HepG2 (cell line): ENCODE results near the gene NOXA1. TPM values are rescaled to one million over a fixed set of nuclear protein-coding genes. Genes with fewer than 3 reads are reported as not detected.

Experiments
- AGO2 ChIP-seq: fragments of 200-400 bp; formaldehyde crosslinking; optimal IDR thresholded peaks from 2 replicates; pipeline ENCODE3; 2017; ENCODE audit warnings: mild to moderate bottlenecking, low read depth, low read length, moderate library complexity
- BHLHE40 ChIP-seq: IDR thresholded peaks from 2 replicates; pipeline ENCODE4 v1.6.1; 2011; ENCODE audit warnings: low read length, improper control_type of control experiment
- BRD4 ChIP-seq: sonication (generic); formaldehyde crosslinking; IDR thresholded peaks from 2 replicates; pipeline ENCODE4 v1.4.0; 2020; ENCODE audit warnings: missing genetic modification reagents
- FLYWCH1 ChIP-seq: sonication (generic); formaldehyde crosslinking; IDR thresholded peaks from 2 replicates; pipeline ENCODE4 v1.8.1; 2023; ENCODE audit warnings: mild to moderate bottlenecking, missing genetic modification reagents
- HDAC2 ChIP-seq: sonication (generic); formaldehyde crosslinking; IDR thresholded peaks from 2 replicates; pipeline ENCODE4 v1.4.0; 2020; ENCODE audit warnings: missing genetic modification reagents
- HHEX ChIP-seq: IDR thresholded peaks from 2 replicates; pipeline ENCODE4 v1.6.1; 2016; ENCODE audit warnings: control low read depth
- HINFP ChIP-seq: sonication (generic); formaldehyde crosslinking; IDR thresholded peaks from 2 replicates; pipeline ENCODE4 v1.4.0; 2020; ENCODE audit warnings: low read depth, mild to moderate bottlenecking, missing genetic modification reagents
- MIER2 ChIP-seq: IDR thresholded peaks from 2 replicates; pipeline ENCODE4 v1.6.1; 2016; ENCODE audit warnings: missing biosample characterization, missing genetic modification reagents
- NFYB ChIP-seq: sonication (generic); formaldehyde crosslinking; IDR thresholded peaks from 2 replicates; pipeline ENCODE4 v1.4.0; 2020; ENCODE audit warnings: missing genetic modification reagents
- PHF8 ChIP-seq: sonication (generic); formaldehyde crosslinking; IDR thresholded peaks from 2 replicates; pipeline ENCODE4 v1.5.0; 2020; ENCODE audit warnings: missing genetic modification reagents
- REXO4 ChIP-seq: sonication (generic); formaldehyde crosslinking; IDR thresholded peaks from 2 replicates; pipeline ENCODE4 v1.8.0; 2022; ENCODE audit warnings: missing genetic modification reagents, mild to moderate bottlenecking, borderline replicate concordance
- SMARCC2 ChIP-seq: fragments of 450-650 bp; IDR thresholded peaks from 2 replicates; pipeline ENCODE4 v1.6.1; 2017; ENCODE audit warnings: antibody characterized with exemption, mild to moderate bottlenecking
- TEAD2 ChIP-seq: sonication (generic); formaldehyde crosslinking; IDR thresholded peaks from 2 replicates; pipeline ENCODE4 v1.9.0; 2021; ENCODE audit warnings: missing genetic modification reagents
- UBTF ChIP-seq: sonication (generic); formaldehyde crosslinking; IDR thresholded peaks from 2 replicates; pipeline ENCODE4 v1.4.0; 2020; ENCODE audit warnings: mild to moderate bottlenecking, missing genetic modification reagents
- ZEB1 ChIP-seq: IDR thresholded peaks from 2 replicates; pipeline ENCODE4 v1.6.1; 2012; ENCODE audit warnings: mild to moderate bottlenecking, low read depth, inconsistent platforms; ENCODE audit not compliant: insufficient replicate concordance
- ZMYM2 ChIP-seq: sonication (generic); formaldehyde crosslinking; IDR thresholded peaks from 2 replicates; pipeline ENCODE4 v1.8.0; 2022; ENCODE audit warnings: mild to moderate bottlenecking, missing genetic modification reagents
- ZNF263 ChIP-seq: sonication (generic); formaldehyde crosslinking; IDR thresholded peaks from 2 replicates; pipeline ENCODE4 v1.4.0; 2020; ENCODE audit warnings: missing genetic modification reagents
- ZNF609 ChIP-seq: sonication (generic); formaldehyde crosslinking; IDR thresholded peaks from 2 replicates; pipeline ENCODE4 v1.4.0; 2020; ENCODE audit warnings: mild to moderate bottlenecking, missing genetic modification reagents, borderline replicate concordance
- ZNF776 ChIP-seq: sonication (generic); formaldehyde crosslinking; IDR thresholded peaks from 2 replicates; pipeline ENCODE4 v1.4.0; 2020; ENCODE audit warnings: mild to moderate bottlenecking, missing genetic modification reagents
- ZZZ3 ChIP-seq: sonication (generic); formaldehyde crosslinking; IDR thresholded peaks from 2 replicates; pipeline ENCODE4 v1.4.0; 2020; ENCODE audit warnings: missing genetic modification reagents, mild to moderate bottlenecking, borderline replicate concordance
- polyA plus RNA-seq, 8 experiments: library from polyadenylated mRNA; depleted of rRNA in 3 of 8; stranded (reverse) in 7 of 8; unstranded in 1 of 8; fragments of >200 nt; fragmentation: Illumina TruSeq in 4 of 8; extraction: Trizol in 4 of 8; gene quantifications; 2 replicates each; pipeline versions ENCODE4 v1.2.1 to v1.2.3, GENCODE V29; 2011 to 2016; ENCODE audit warnings: low read depth in 4 of 8, missing spikeins in 1 of 8, mixed read lengths in 1 of 8; ENCODE audit not compliant: insufficient read depth in 1 of 8
- total RNA-seq, 5 experiments: library from RNA; depleted of rRNA; stranded (reverse); fragments of >200 nt; fragmentation: Illumina TruSeq; extraction: Trizol; gene quantifications; 2 replicates each; pipeline ENCODE4 v1.2.3, GENCODE V29; 2016; ENCODE audit warnings: low read depth in 1 of 5
- TF ChIP-seq, protein P1 (sequence below): IDR thresholded peaks from 2 replicates; pipeline ENCODE4 v1.6.1; 2018; ENCODE audit warnings: missing genetic modification reagents, mild to moderate bottlenecking, missing compliant biosample characterization

The NOXA1 gene
- total and polyA plus RNA-seq, 2 of the 13 experiments (the other 11 are each of a cell fraction or from before 2014, with no cell fraction given) = 0.78 to 1.2 TPM

DNA sequence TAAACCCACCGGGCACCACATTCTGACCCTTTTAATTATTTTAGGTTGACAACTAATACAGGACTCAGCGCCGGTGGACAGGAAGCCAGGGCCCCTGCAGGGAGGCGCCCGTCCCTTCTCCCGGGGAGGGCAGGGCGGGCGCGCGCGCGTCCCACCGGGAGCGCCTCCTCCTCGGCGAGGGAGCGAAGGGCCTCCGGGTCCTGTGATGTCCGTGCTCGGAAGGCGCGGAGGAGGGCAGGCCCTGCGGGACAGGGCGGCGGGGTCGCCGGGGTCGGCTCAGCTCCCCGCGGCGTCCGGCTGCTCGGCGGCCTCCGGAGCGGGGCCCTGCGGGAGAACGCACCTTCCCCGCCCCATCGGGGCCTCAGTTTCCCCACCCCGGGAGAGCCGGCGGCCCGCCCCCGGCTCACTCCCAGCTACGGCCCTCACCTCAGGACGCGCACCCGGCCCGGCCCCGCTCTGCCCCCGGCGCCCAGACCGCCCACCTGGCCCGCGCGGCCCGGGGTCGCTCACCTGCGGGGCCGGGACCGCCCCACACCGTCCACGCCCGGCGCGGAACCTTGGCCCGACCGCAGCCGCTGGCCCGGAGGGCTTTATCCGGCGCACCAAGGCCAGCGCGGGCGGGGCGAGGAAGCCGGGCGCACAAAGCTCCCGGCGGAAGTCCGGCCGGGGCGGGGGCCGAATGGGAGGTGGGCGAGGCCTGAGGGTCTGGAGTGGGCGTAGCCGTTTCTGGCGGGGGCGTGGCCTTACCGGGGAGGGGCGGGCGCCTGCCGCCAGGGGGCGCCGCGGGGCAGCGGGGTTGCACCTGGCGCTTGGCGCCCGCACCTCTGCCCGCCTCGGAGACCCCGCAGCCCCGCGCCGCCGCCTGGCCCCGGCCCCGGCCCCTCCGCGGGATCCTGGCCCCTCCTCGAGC, at the start of gene NOXA1, which contains the start of gene EXD3 (continued):
- TF ChIP-seq ZNF609 (CRISPR knock-in tag) = peak; percentile 38; the same call in 1 of the 2 replicates
- no peak; the same call in 1 of the 2 replicates for TF ChIP-seq ZZZ3 (CRISPR knock-in tag)
- TF ChIP-seq TEAD2 = no peak
- peak; percentile 57 for TF ChIP-seq BHLHE40
- TF ChIP-seq PHF8 (CRISPR knock-in tag) = peak; percentile 75
- no peak for TF ChIP-seq NFYB (CRISPR knock-in tag)
- TF ChIP-seq, protein P1, sequence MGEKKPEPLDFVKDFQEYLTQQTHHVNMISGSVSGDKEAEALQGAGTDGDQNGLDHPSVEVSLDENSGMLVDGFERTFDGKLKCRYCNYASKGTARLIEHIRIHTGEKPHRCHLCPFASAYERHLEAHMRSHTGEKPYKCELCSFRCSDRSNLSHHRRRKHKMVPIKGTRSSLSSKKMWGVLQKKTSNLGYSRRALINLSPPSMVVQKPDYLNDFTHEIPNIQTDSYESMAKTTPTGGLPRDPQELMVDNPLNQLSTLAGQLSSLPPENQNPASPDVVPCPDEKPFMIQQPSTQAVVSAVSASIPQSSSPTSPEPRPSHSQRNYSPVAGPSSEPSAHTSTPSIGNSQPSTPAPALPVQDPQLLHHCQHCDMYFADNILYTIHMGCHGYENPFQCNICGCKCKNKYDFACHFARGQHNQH (CRISPR knock-in tag) = peak; percentile 46; the same call in 1 of the 2 replicates
- peak; percentile 92 for TF ChIP-seq ZEB1
- no peak for TF ChIP-seq AGO2
- TF ChIP-seq UBTF (CRISPR knock-in tag) = peak; percentile 96
- no peak for TF ChIP-seq MIER2
- TF ChIP-seq ZNF263 (CRISPR knock-in tag) = peak; percentile 43
- TF ChIP-seq BRD4 (CRISPR knock-in tag) = no peak
- TF ChIP-seq ZMYM2 = no peak
- TF ChIP-seq HDAC2 (CRISPR knock-in tag) = peak; percentile 39; the same call in 1 of the 2 replicates
- TF ChIP-seq HHEX (CRISPR knock-in tag) = no peak
- TF ChIP-seq FLYWCH1 (CRISPR knock-in tag) = no peak
- no peak for TF ChIP-seq REXO4
- TF ChIP-seq SMARCC2 = no peak
- TF ChIP-seq HINFP = peak; percentile 20; the same call in 1 of the 2 replicates
- no peak; the same call in 1 of the 2 replicates for TF ChIP-seq ZNF776 (CRISPR knock-in tag)
